Activated T-cell treated with anti-CD3 and anti-CD28 coated beads, Interleukin-2, amount 50 U/mL, for 24 hours (primary cell): ENCODE results near the gene SNCA.

ENCODE experiments used
- DNase-seq: peaks from one replicate; pipeline ENCODE4 v3.0.0-alpha.2; 2020
- H3K27ac Mint-ChIP-seq: 2 replicates; pipeline ENCODE4 v1.8.0; 2020; ENCODE audit warnings: mild to moderate bottlenecking, mixed read lengths
- H3K27me3 Mint-ChIP-seq: 2 replicates; pipeline ENCODE4 v1.8.0; 2020; ENCODE audit warnings: mixed read lengths
- H3K36me3 Mint-ChIP-seq: 2 replicates; pipeline ENCODE4 v1.8.0; 2020; ENCODE audit warnings: low read depth, mixed read lengths
- H3K4me1 Mint-ChIP-seq: 2 replicates; pipeline ENCODE4 v1.8.0; 2020; ENCODE audit warnings: low read depth, mixed read lengths
- H3K4me3 Mint-ChIP-seq: 2 replicates; pipeline ENCODE4 v1.8.0; 2020; ENCODE audit warnings: mild to moderate bottlenecking, moderate library complexity, mixed read lengths
- H3K9me3 Mint-ChIP-seq: 2 replicates; pipeline ENCODE4 v1.8.0; 2020; ENCODE audit warnings: mixed read lengths

Gene SNCA

GRCh38 chr4:89836897-89837384 lies at the start of gene SNCA:
Gene SNCA (minus strand): TSS chr4:89837161. CDS start chr4:89835667, 1,494 bp downstream.
- no peak within 1 kb of the TSS for H3K27ac Mint-ChIP-seq
- H3K36me3 Mint-ChIP-seq, result no peaks in the 10 kb centered on the region
- DNase-seq, result peak; percentile 57
- peak within 1 kb of the TSS; percentile 69 for H3K4me3 Mint-ChIP-seq
- H3K9me3 Mint-ChIP-seq, result no peaks in the 10 kb centered on the region
- peaks cover 21% of the 10 kb centered on the region for H3K4me1 Mint-ChIP-seq
- peaks cover 73% of the 10 kb centered on the region for H3K27me3 Mint-ChIP-seq

GRCh38 chr4:89879215-89879614 lies 42.3 kb upstream of the SNCA start:
- Mint-ChIP-seq H3K36me3 (no peaks in the 10 kb centered on the region), H3K9me3 (no peaks in the 10 kb centered on the region), H3K27me3 (peaks cover 6% of the 10 kb centered on the region), H3K27ac (no peak overlapping the region), H3K4me1 (peaks cover 8% of the 10 kb centered on the region), H3K4me3 (no peak overlapping the region)
- DNase-seq, result no peak

GRCh38 chr4:89878611-89879010 lies 41.6 kb upstream of the SNCA start:
- Mint-ChIP-seq H3K27ac (no peak overlapping the region), H3K4me1 (peaks cover 8% of the 10 kb centered on the region), H3K4me3 (no peak overlapping the region), H3K27me3 (peaks cover 6% of the 10 kb centered on the region), H3K36me3 (no peaks in the 10 kb centered on the region), H3K9me3 (no peaks in the 10 kb centered on the region)
- no peak for DNase-seq

GRCh38 chr4:89876548-89876947 lies 39.6 kb upstream of the SNCA start:
- Mint-ChIP-seq H3K9me3 (no peaks in the 10 kb centered on the region), H3K4me3 (no peak overlapping the region), H3K4me1 (peaks cover 8% of the 10 kb centered on the region), H3K36me3 (no peaks in the 10 kb centered on the region), H3K27me3 (peaks cover 6% of the 10 kb centered on the region), H3K27ac (peak overlapping the region; percentile 72)
- no peak for DNase-seq

DNA sequence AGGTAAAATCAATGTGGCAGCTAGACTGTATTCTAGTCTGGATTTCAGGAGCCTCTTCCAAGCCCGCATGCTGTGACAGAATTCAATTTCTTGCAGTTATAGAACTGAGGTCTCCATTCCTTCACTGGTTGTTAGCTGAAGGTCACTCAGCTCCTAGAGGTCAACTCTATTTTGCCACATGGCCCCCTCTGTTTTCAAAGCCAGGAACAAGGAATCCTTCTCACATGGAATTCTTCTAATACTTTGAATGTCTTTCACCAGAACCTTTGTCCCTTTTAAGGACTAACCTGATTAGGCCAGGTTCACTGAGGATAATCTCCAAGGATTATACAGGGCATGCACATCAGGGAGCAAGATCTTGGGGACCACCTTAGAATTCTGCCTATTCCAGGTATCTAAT lies 34.2 kb upstream of the SNCA start:
- H3K4me1 Mint-ChIP-seq, result peaks cover 3% of the 10 kb centered on the region
- peaks cover 9% of the 10 kb centered on the region for H3K27me3 Mint-ChIP-seq
- no peaks in the 10 kb centered on the region for H3K36me3 Mint-ChIP-seq
- DNase-seq, result no peak
- no peak overlapping the region for H3K4me3 Mint-ChIP-seq
- no peak overlapping the region for H3K27ac Mint-ChIP-seq
- H3K9me3 Mint-ChIP-seq, result no peaks in the 10 kb centered on the region

DNA sequence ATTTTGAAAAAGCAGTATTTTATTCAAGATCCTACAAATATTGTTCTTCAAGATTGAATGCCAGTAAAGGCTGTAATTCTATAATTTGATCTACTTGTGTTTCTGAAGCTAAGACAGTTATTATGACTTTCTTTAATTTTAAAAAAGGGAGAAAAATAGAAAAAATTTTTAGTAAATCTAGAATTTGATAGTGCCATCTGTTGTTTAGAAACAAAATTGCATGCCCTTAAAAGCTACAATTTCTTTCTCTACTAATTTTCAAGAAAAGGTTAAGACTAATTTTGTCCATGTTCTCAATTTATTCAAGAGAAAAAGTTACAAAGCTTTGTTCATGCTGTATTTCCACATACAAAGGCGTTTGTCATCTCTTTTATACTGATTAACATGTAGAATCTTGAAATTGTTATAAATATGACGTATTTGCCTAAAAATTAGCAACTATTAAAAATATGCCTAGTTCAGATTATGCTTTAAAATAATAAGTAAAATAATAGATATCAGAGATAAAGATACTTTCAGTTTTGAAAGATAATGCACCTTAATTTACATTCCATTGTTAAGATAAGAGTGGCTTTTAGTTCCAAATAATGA lies 32.1 kb upstream of the SNCA start:
- DNase-seq, result no peak
- H3K4me1 Mint-ChIP-seq, result no peaks in the 10 kb centered on the region
- no peaks in the 10 kb centered on the region for H3K36me3 Mint-ChIP-seq
- no peak overlapping the region for H3K4me3 Mint-ChIP-seq
- H3K9me3 Mint-ChIP-seq, result no peaks in the 10 kb centered on the region
- H3K27me3 Mint-ChIP-seq, result peaks cover 7% of the 10 kb centered on the region
- H3K27ac Mint-ChIP-seq, result no peak overlapping the region

GRCh38 chr4:89868276-89868675 lies 31.3 kb upstream of the SNCA start:
- H3K27ac Mint-ChIP-seq, result no peak overlapping the region
- H3K4me3 Mint-ChIP-seq, result no peak overlapping the region
- peaks cover 7% of the 10 kb centered on the region for H3K27me3 Mint-ChIP-seq
- H3K36me3 Mint-ChIP-seq, result no peaks in the 10 kb centered on the region
- H3K9me3 Mint-ChIP-seq, result no peaks in the 10 kb centered on the region
- no peak for DNase-seq
- H3K4me1 Mint-ChIP-seq, result no peaks in the 10 kb centered on the region

DNA sequence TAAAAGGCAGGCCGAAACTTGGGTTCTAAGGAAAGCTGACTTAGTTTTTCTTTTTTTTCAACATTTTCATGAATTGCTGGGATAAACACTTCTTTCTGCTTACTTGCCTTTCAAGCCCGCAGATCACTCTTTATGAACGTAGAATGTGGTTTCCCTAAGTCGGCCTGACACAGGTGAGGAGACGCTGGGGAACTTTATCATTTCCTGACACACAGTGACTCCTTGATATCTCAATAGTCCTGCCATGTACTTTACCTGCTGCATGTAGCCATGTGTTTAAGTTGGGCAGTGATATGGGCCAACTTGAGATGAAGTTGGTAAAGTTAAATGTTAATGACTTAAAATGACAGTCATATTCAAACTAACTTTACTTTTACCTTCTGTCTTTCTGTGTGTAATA lies 26.6 kb upstream of the SNCA start:
- H3K36me3 Mint-ChIP-seq, result no peaks in the 10 kb centered on the region
- H3K27ac Mint-ChIP-seq, result no peak overlapping the region
- no peak for DNase-seq
- no peaks in the 10 kb centered on the region for H3K9me3 Mint-ChIP-seq
- H3K4me1 Mint-ChIP-seq, result no peaks in the 10 kb centered on the region
- peaks cover 9% of the 10 kb centered on the region for H3K27me3 Mint-ChIP-seq
- no peak overlapping the region for H3K4me3 Mint-ChIP-seq

DNA sequence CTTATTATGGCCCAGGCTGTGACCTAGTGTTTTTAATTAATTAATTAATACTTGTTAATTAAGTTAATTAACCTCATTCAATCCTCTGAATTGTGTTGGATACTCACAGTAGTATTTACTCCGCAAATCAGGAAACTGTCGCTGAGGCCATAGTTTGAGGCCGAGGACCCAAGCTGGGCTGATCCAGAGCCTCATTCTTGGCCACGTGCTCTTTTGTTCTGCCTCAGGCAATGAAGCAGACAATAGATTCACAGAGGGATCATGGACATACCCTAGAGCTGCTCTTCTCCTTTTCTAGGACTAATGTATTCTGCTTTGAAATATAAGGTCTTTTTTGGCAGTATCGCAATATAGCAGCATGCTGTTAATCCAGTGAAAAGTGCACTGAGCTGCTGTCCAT lies 24.0 kb upstream of the SNCA start:
- no peaks in the 10 kb centered on the region for H3K36me3 Mint-ChIP-seq
- no peak for DNase-seq
- H3K27me3 Mint-ChIP-seq, result peaks cover 15% of the 10 kb centered on the region
- no peak overlapping the region for H3K27ac Mint-ChIP-seq
- H3K9me3 Mint-ChIP-seq, result no peaks in the 10 kb centered on the region
- H3K4me3 Mint-ChIP-seq, result no peak overlapping the region
- H3K4me1 Mint-ChIP-seq, result no peaks in the 10 kb centered on the region

DNA sequence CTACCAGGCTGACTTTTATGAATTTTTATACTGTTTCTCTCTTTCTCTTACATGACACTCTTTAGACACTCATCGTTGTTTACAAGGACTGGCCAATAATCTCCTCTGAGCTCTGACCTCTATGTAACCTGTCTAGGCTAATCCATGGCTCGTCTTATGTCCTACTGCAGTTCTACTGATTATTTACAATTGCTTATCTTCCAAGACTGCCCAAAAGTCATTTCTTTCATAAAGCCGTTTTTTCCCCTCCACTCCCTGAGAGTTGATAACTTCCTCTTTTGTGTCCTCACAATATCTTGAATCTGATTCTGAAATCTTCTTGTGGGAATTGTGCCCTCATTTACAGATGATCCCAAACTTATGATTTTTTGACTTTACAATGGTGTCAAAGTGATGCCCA lies 18.3 kb upstream of the SNCA start:
- Mint-ChIP-seq H3K27ac (no peak overlapping the region), H3K36me3 (no peaks in the 10 kb centered on the region), H3K27me3 (peaks cover 12% of the 10 kb centered on the region), H3K4me1 (no peaks in the 10 kb centered on the region), H3K9me3 (peaks cover 6% of the 10 kb centered on the region), H3K4me3 (no peak overlapping the region)
- no peak for DNase-seq

DNA sequence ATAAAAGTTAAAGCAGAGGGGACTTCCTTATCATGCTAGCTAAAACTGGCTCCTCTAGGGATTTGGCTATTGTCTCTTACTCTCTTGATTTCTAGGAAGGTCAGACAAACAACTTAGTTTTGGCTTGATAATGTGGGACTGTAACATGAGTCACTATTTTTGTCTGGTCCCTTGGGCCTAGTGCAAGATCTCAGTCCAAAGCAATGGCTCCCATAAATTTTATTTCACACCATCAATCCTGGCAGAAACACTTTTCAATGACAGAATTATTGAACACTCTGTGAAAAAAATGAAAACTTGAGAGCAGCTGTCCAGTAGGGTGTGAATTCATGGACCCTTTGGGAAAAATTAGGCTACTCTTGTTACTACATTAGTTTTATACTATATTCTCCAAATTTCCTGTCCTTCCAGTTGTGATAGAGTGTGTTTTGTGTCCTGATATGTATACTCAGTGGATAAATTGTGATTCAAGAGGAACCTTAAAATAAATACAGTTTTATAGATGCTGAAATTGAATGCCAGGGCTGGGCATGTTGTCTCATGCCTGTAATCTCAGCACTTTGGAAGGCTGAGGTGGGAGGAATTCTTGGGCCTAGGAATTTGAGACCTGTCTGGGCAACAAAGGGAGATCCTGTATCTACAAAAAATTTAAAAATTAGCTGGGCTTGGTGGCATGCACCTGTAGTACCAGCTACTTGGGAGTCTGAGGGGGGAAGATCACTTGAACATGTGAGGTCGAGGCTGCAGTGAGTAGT lies 10.8 kb upstream of the SNCA start:
- H3K27me3 Mint-ChIP-seq, result peaks cover 6% of the 10 kb centered on the region
- H3K4me3 Mint-ChIP-seq, result no peak overlapping the region
- H3K4me1 Mint-ChIP-seq, result no peaks in the 10 kb centered on the region
- peaks cover 18% of the 10 kb centered on the region for H3K9me3 Mint-ChIP-seq
- DNase-seq, result no peak
- H3K36me3 Mint-ChIP-seq, result no peaks in the 10 kb centered on the region
- H3K27ac Mint-ChIP-seq, result no peak overlapping the region

- H3K4me3 Mint-ChIP-seq, result no peak overlapping the region
- H3K4me1 Mint-ChIP-seq, result peaks cover 21% of the 10 kb centered on the region
- no peaks in the 10 kb centered on the region for H3K9me3 Mint-ChIP-seq
- no peak overlapping the region for H3K27ac Mint-ChIP-seq
- H3K27me3 Mint-ChIP-seq, result peaks cover 62% of the 10 kb centered on the region
- no peaks in the 10 kb centered on the region for H3K36me3 Mint-ChIP-seq
- DNase-seq, result no peak
Observed at GRCh38 chr4:89839558-89839957, 2.6 kb upstream of the SNCA start.

GRCh38 chr4:89837993-89838390 lies 1.0 kb upstream of the SNCA start:
- H3K27ac Mint-ChIP-seq, result no peak overlapping the region
- peaks cover 21% of the 10 kb centered on the region for H3K4me1 Mint-ChIP-seq
- DNase-seq, result no peak
- H3K9me3 Mint-ChIP-seq, result no peaks in the 10 kb centered on the region
- no peaks in the 10 kb centered on the region for H3K36me3 Mint-ChIP-seq
- H3K4me3 Mint-ChIP-seq, result peak overlapping the region; percentile 69
- peaks cover 74% of the 10 kb centered on the region for H3K27me3 Mint-ChIP-seq

DNA sequence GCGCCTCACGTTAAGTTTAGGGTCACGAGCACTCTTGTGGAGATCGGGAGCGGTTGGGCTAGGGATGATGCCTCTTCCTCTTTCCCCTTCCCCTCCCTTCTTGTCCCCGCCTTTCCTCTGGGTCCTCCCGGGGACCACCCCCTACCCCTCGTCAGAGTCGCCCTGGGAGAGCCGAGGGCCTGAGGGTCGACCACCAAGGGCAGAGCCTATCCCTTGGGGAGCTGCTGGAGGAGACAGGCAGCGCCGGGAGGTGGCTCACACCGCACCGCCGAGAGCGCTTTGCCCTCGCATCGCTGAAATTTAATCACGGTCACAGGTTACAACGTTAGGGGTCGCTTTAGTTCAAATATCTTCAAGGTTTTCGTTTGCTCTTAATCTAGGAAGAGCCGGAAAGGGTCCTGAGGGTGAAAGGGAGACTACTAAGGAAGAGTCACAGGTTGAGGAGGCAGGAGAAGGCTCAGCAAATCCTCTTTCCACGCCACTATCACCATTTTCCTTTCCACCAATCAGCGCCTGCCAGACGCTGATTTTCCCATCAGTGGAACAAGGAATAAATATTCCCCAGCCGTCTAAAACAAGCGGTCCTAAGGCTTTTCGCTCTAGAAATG lies 528 bp upstream of the SNCA start:
- Mint-ChIP-seq H3K36me3 (no peaks in the 10 kb centered on the region), H3K9me3 (no peaks in the 10 kb centered on the region), H3K27ac (no peak overlapping the region), H3K27me3 (peaks cover 76% of the 10 kb centered on the region), H3K4me3 (peak overlapping the region; percentile 69), H3K4me1 (peaks cover 21% of the 10 kb centered on the region)
- no peak for DNase-seq
